HG03097 (cell line): ENCODE results near the gene GCH1.
A peak's percentile ranks its signal among the peaks of the same experiment; 100 is the strongest.
"Not testable (repeated sequence)": the region's sequence is repeated elsewhere in the genome, so short reads cannot be mapped to it uniquely, and the experiment has no call there.

Experiments used
- ATAC-seq: cut with Tn5 transposase; IDR thresholded peaks from one replicate; pipeline ENCODE4 v1.9.1; 2021; ENCODE audit not compliant: unreplicated experiment, low FRiP score

Gene GCH1, protein sequence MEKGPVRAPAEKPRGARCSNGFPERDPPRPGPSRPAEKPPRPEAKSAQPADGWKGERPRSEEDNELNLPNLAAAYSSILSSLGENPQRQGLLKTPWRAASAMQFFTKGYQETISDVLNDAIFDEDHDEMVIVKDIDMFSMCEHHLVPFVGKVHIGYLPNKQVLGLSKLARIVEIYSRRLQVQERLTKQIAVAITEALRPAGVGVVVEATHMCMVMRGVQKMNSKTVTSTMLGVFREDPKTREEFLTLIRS

GRCh38 chr14:54902521-54903420, at the start of gene GCH1:
Gene GCH1, minus strand, starts transcription at chr14:54902826. Its CDS starts 163 bp downstream, at chr14:54902663.
- peak; percentile 67 for ATAC-seq

- ATAC-seq, result no peak
These were observed 44.6 kb upstream of the GCH1 start for GRCh38 chr14:54947230-54947629.

- ATAC-seq, result no peak
These were observed 43.9 kb upstream of the GCH1 start for GRCh38 chr14:54946500-54946899.

- no peak for ATAC-seq
These were observed 42.2 kb upstream of the GCH1 start for GRCh38 chr14:54944737-54945391.

- no peak for ATAC-seq
These were observed 40.3 kb upstream of the GCH1 start for GRCh38 chr14:54942913-54943312.

DNA sequence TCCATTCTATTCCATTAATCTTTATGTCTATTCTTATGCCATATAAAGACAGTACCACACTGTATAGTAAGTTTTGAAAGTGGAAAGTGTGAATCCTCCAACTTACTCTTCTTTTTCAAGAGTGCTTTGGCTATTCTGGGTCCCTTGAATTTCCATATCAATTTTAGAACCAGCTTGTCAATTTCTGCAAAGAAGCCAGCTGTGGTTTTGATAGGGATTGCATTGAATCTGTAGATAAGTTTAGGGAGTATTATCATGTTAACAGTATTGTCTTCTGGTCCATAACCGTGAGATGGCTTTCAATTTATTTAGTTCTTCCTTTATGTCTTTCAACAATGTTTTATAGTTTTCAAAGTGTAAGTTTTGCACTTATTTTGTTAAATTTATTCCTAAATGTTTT, 34.2 kb upstream of the GCH1 start:
- no peak for ATAC-seq

- no peak for ATAC-seq
These were observed 33.3 kb upstream of the GCH1 start for GRCh38 chr14:54935958-54936357.

DNA sequence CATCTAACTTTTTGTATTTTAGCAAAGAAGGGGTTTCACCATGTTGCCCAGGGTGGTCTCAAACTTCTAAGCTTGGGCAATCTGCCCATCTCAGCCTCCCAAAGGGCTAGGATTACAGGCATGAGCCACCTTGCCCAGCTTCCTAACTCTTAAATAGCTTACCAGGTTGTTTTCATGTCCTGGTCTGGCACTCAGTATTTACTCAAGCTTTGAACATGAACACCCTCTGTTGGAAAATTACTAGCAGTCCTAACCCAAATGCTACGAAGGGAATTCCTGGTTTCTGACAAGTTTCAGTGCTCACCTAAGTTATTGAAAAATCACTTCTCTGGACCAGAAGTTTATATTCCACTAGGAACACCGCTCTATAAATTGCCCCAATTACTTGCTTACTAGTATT, 32.5 kb upstream of the GCH1 start:
- no peak for ATAC-seq

DNA sequence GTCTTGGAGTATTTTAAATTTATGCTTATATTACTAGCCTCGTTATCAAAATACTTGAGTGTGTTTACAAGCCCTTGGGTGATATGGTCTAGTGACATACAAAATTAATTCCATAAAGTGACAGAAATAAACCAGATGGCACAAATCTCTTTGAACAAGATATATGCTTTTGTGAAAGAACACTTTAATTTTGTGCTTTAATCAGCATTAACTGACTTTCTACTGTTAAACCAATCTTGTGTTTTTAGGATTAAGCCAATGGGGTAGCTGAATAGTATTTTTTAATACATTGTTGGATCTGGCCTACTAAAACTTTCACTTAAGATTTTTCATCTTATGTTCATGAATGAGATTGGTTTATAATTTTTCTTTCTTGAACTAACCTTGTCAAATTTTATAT, 30.4 kb upstream of the GCH1 start:
- ATAC-seq, result no peak

GRCh38 chr14:54931598-54932340, 29.1 kb upstream of the GCH1 start:
- no peak for ATAC-seq

- no peak for ATAC-seq
These were observed 28.5 kb upstream of the GCH1 start for GRCh38 chr14:54931101-54931500.

- ATAC-seq, result no peak
These were observed 26.9 kb upstream of the GCH1 start for GRCh38 chr14:54929556-54929955.

DNA sequence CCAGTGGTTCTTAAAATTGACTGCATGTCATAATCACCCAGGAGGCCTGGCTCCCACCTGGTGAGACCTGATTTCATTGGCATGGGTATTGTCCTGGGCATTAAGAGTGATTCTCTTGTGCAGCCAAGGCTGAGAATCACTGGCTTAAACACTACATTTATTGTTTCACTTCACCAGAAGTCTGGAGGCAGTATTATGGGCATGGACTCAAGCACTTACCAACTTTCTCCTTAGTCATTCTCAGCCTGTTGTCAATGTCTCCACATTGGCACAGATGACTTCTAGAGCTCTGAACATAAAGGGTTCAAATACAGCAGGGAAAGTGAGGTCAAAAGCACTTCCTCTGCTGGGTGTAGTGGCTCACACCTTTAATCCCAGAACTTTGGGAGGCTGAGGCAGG, 25.6 kb upstream of the GCH1 start:
- no peak for ATAC-seq

DNA sequence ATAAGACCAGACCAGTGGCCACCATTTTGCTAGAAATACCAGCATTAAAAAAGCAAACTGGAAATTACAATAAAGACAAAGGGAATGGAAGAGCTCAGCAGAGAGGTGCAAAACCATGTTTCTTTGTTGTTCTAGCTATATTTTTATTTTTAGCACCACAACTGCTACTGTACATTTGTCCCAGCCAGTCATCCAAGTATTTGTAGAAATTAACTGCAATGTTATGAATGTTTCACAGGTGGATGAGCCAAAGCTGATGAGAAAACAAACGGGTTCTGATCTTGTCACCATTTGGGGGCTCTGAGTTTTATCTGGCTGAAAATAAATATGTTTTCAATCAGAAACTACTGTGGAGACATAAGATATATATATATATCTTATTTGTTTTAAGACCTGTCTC, 24.9 kb upstream of the GCH1 start:
- no peak for ATAC-seq

GRCh38 chr14:54926570-54926969, 23.9 kb upstream of the GCH1 start:
- not testable (repeated sequence) for ATAC-seq

DNA sequence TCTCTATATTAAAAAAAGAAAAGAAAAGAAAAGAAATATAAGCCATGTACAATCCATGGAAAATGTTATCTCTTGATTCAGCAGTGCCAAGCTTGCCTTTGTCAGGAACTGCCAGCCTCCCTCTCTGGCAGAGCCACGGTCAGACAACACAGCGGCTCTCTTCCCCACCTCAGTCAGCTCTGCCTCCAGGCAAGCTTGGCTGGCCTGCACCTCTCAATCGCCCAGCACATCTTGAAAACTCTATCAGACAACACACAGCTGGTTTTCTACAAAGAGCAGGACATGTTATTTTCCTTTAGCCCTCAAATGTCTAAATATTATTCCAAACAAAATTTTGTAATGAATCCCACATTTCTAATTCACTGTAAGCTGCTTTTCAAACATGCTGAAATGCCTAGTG, 20.0 kb upstream of the GCH1 start:
- no peak for ATAC-seq

DNA sequence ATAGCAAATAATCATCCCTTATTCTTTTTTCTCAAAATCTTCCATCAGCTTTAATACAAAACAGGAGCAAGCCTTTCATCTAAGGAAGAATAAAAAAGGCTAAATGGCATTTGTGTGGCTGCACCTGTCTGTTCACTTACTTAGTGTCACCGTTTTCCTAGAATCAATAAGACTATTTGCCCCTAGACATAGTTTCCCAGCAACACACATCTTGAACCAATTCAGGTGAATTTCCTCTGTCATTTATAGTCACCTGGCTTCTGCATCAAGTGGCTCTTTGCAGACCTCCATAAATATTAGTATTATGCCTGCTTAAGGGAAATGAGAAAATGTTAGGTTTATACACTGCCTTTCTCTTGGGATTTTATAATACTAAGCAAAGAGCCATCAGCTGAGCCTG, 17.4 kb upstream of the GCH1 start:
- ATAC-seq, result no peak

GRCh38 chr14:54919330-54919729, 16.7 kb upstream of the GCH1 start:
- no peak for ATAC-seq

GRCh38 chr14:54918427-54918826, 15.8 kb upstream of the GCH1 start:
- ATAC-seq, result no peak

DNA sequence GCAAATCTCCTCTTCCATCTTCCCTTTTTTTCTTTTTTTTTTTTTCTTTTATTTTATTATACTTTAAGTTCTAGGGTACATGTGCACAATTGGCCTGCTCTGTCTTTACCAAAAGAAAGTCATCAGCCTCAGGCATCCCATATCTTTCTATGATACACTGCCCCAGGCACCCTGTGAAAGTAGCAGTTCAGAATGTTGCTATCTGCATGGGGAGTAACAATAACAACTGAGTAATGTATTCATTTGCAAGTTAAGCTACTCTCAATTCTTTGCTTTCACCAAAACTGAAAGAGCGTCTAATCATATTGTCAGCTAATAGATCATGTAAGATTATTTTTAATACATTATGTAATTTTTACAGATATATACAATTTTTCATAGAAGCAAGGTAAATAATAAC, 13.5 kb upstream of the GCH1 start:
- ATAC-seq, result no peak
